Stimulated activated CD4-positive, alpha-beta T cell treated with anti-CD3 and anti-CD28 coated beads, Interleukin-2, amount 100 ng/mL, for 48 hours (primary cell): Measurements from ENCODE around the gene DPH7.
"Not testable (repeated sequence)": the region's sequence is repeated elsewhere in the genome, so short reads cannot be mapped to it uniquely, and the experiment has no call there.

Experiments used
- DNase-seq, 2 donors: peaks; one replicate each; pipeline ENCODE4 v3.0.0-alpha.2; 2020

DPH7 gene

GRCh38 chr9:137580209-137580953 lies 1.7 kb upstream of the DPH7 start:
- no peak for DNase-seq

GRCh38 chr9:137579259-137579604 lies 507 bp upstream of the DPH7 start:
- DNase-seq = no peak

GRCh38 chr9:137575716-137576411 lies 2.9 kb downstream of the DPH7 start:
- DNase-seq = no peak

- no peak for DNase-seq
These were observed 3.4 kb downstream of the DPH7 start for GRCh38 chr9:137575364-137575715.

- no peak for DNase-seq
These were observed 4.5 kb downstream of the DPH7 start for GRCh38 chr9:137574192-137574591.

- DNase-seq = no peak
These were observed 8.2 kb downstream of the DPH7 start for GRCh38 chr9:137570566-137570965.

- DNase-seq = no peak
These were observed 9.0 kb downstream of the DPH7 start for GRCh38 chr9:137569609-137570203.

- not testable (repeated sequence) for DNase-seq
These were observed 10.3 kb downstream of the DPH7 start for GRCh38 chr9:137568445-137568844.

- no peak for DNase-seq
These were observed 13.8 kb downstream of the DPH7 start for GRCh38 chr9:137564817-137565411.

GRCh38 chr9:137564134-137564533 lies 14.6 kb downstream of the DPH7 start:
- no peak for DNase-seq

GRCh38 chr9:137558127-137558526 lies 20.6 kb downstream of the DPH7 start:
- no peak for DNase-seq

- DNase-seq = no peak
These were observed 22.5 kb downstream of the DPH7 start for GRCh38 chr9:137556069-137556838.

- no peak for DNase-seq
These were observed 23.5 kb downstream of the DPH7 start for GRCh38 chr9:137555179-137555578.

- DNase-seq = no peak
These were observed 24.4 kb downstream of the DPH7 start for GRCh38 chr9:137554349-137554748.

GRCh38 chr9:137553654-137554053 lies 25.1 kb downstream of the DPH7 start:
- DNase-seq = not testable (repeated sequence)

- DNase-seq = no peak
These were observed 26.5 kb downstream of the DPH7 start for GRCh38 chr9:137552022-137552768.

- peak; percentile 81 to 85 for DNase-seq
These were observed 27.3 kb downstream of the DPH7 start, which contains the start of gene MRPL41 for GRCh38 chr9:137551264-137552021. MRPL41 (plus strand) TSS chr9:137551879; CDS start chr9:137552082, 203 bp downstream.

GRCh38 chr9:137550958-137551263 lies 27.8 kb downstream of the DPH7 start:
- not testable (repeated sequence) for DNase-seq

- peak; percentile 14 to 30 for DNase-seq
These were observed 28.5 kb downstream of the DPH7 start, which contains the start of gene PNPLA7 for GRCh38 chr9:137550231-137550621. PNPLA7 (minus strand) TSS chr9:137550402; CDS start chr9:137550197, 205 bp downstream.

GRCh38 chr9:137547687-137548543 lies 30.8 kb downstream of the DPH7 start:
- no peak for DNase-seq
